ENCODE data around the gene RCBTB1. TPM values are rescaled to one million over a fixed set of nuclear protein-coding genes. Genes with fewer than 3 reads are reported as not detected.

RCBTB1 gene
- total RNA-seq, 1 experiment from 2014 or later: 26.1 TPM

GRCh38 chr13:49502954-49503353 lies 82.4 kb downstream of the RCBTB1 start:
- Histone ChIP-seq H3K9me3 (ENCODE audit: control insufficient read depth, low read depth, low read length) (no peaks in the 10 kb centered on the region), H3K79me2 (ENCODE audit: insufficient read depth, low read length) (no peaks in the 10 kb centered on the region), H2BK120ac (ENCODE audit: low read depth, low read length, poor library complexity, severe bottlenecking) (no peak overlapping the region), H2BK5ac (ENCODE audit: insufficient read length, low read length) (no peak overlapping the region), H4K8ac (replicated peaks; ENCODE audit: insufficient read length, low read depth, low read length) (no peak overlapping the region), H3K27ac (ENCODE audit: insufficient read length, low read depth, low read length) (no peak overlapping the region), H2AK5ac (ENCODE audit: insufficient read length, low read length) (no peak overlapping the region), H3K27me3 (ENCODE audit: insufficient read depth, low read length) (no peaks in the 10 kb centered on the region), H4K20me1 (ENCODE audit: control insufficient read depth, insufficient read depth, insufficient read length) (no peaks in the 10 kb centered on the region), H3K4ac (ENCODE audit: low read depth, low read length) (no peak overlapping the region), H3K14ac (ENCODE audit: insufficient read depth, low read length) (no peak overlapping the region), H3K79me1 (ENCODE audit: insufficient read depth, low read depth, low read length, poor library complexity, severe bottlenecking) (no peaks in the 10 kb centered on the region), H2BK12ac (ENCODE audit: insufficient read length, low read depth, low read length) (no peak overlapping the region), H3K4me2 (ENCODE audit: insufficient read depth, insufficient read length, low read length) (no peak overlapping the region), H3T11ph (ENCODE audit: low read length) (no peak overlapping the region), H4K91ac (ENCODE audit: insufficient read length, low read depth, low read length) (no peak overlapping the region), H3K18ac (ENCODE audit: insufficient read length, low read depth, low read length) (no peak overlapping the region), H2BK15ac (ENCODE audit: low read depth, low read length) (no peak overlapping the region), H3K9ac (ENCODE audit: extremely low read depth, insufficient read length, low read length) (no peak overlapping the region), H3K4me1 (ENCODE audit: insufficient read depth, low read length) (no peaks in the 10 kb centered on the region), H3K56ac (ENCODE audit: insufficient read length, low read depth, low read length) (no peak overlapping the region), H3K23ac (ENCODE audit: insufficient read length, low read depth, low read length) (no peak overlapping the region), H2AFZ (ENCODE audit: low read length) (no peak overlapping the region), H2BK20ac (ENCODE audit: low read depth, low read length, poor library complexity, severe bottlenecking) (no peak overlapping the region), H4K5ac (ENCODE audit: insufficient read length, low read depth, low read length) (no peak overlapping the region), H3K23me2 (ENCODE audit: insufficient read length, low read depth, low read length, poor library complexity, severe bottlenecking) (no peaks in the 10 kb centered on the region)
- no peak overlapping the region for H3K4me3 Mint-ChIP-seq
- H3K9me3 Mint-ChIP-seq: no peaks in the 10 kb centered on the region; a peak in 1 of 5 replicates
- no CpG with 5 or more reads among the region's 9 CpGs for WGBS (ENCODE audit: extremely low coverage, insufficient read length, low lambda C conversion rate)
- peaks cover 0 to 6% (median 0%) of the 10 kb centered on the region in 3 experiments; a peak in 1 of 7 replicates for H3K36me3 Mint-ChIP-seq (ENCODE audit: insufficient read depth in 1 of 3, low read depth in 3 of 3)
- DNase-seq: no peak
- no peak for TF ChIP-seq CTCF (conservative IDR thresholded peaks at IDR 0.05)
- H3K27ac Mint-ChIP-seq: no peak overlapping the region; a peak in 1 of 7 replicates
- H3K27me3 Mint-ChIP-seq (ENCODE audit: low read depth): no peaks in the 10 kb centered on the region
- peaks cover 1 to 3% of the 10 kb centered on the region in 2 experiments; a peak in 3 of 4 replicates for H3K4me1 Mint-ChIP-seq

Data from H9 (cell line).